Muscle of leg (tissue), 11 donors: ENCODE data around the gene PLXNA4. TPM values are rescaled to one million over a fixed set of nuclear protein-coding genes. Genes with fewer than 3 reads are reported as not detected.

Experiments used
- DNase-seq: peaks from one replicate; pipeline ENCODE4 v3.0.0; 2013
- H3K27ac ChIP-seq: one replicate; pipeline ENCODE4 v1.5.1; 2013; ENCODE audit warnings: mild to moderate bottlenecking, low read length, control low read depth
- H3K27me3 ChIP-seq: one replicate; pipeline ENCODE4 v1.6.1; 2013; ENCODE audit warnings: low read length; ENCODE audit not compliant: control insufficient read depth, insufficient read depth
- H3K36me3 ChIP-seq: one replicate; pipeline ENCODE4 v1.6.1; 2013; ENCODE audit warnings: low read length; ENCODE audit not compliant: control insufficient read depth, insufficient read depth
- H3K4me1 ChIP-seq: one replicate; pipeline ENCODE4 v1.6.1; 2013; ENCODE audit warnings: low read length; ENCODE audit not compliant: control insufficient read depth, insufficient read depth
- H3K4me3 ChIP-seq: one replicate; pipeline ENCODE4 v1.5.1; 2013; ENCODE audit warnings: low read length, control low read depth
- H3K9me3 ChIP-seq: replicated peaks from 2 replicates; pipeline ENCODE4 v1.6.1; 2013; ENCODE audit warnings: low read depth, low read length; ENCODE audit not compliant: control insufficient read depth
- WGBS: methylation state at CpG from one replicate; pipeline ENCODE4 v1.1.5; 2013; ENCODE audit warnings: missing lambda C conversion rate; ENCODE audit not compliant: insufficient coverage; 5-methylcytosine and 5-hydroxymethylcytosine counted together
- polyA plus RNA-seq, 8 donors: library from polyadenylated mRNA; unstranded; fragments of 120-200 nt; gene quantifications; one replicate each; pipeline versions ENCODE4 v1.2.1 to v1.2.3, GENCODE V29; 2013; ENCODE audit warnings: inconsistent platforms in 1 of 8, low replicate concordance in 1 of 8; ENCODE audit not compliant: insufficient read length in 8 of 8, insufficient read depth in 1 of 8
- total RNA-seq: library from RNA; stranded (reverse); fragments of 120-200 nt; gene quantifications from one replicate; pipeline ENCODE4 v1.2.4, GENCODE V29; 2013

PLXNA4 gene
- total and polyA plus RNA-seq, 9 donors, result 1.3 to 3.3 (median 2.1) TPM

- DNase-seq, result peak; percentile 45
- H3K36me3 ChIP-seq, result no peaks in the 10 kb centered on the region
- peaks cover 10% of the 10 kb centered on the region for H3K27me3 ChIP-seq
- no peaks in the 10 kb centered on the region for H3K9me3 ChIP-seq
- 40% methylated on average over 1 of the region's 8 CpGs for WGBS
- H3K4me1 ChIP-seq, result peaks cover 3% of the 10 kb centered on the region
- H3K4me3 ChIP-seq, result no peak overlapping the region
- no peak overlapping the region for H3K27ac ChIP-seq
Measured at GRCh38 chr7:132436121-132436520, 140.1 kb downstream of the PLXNA4 start.

DNA sequence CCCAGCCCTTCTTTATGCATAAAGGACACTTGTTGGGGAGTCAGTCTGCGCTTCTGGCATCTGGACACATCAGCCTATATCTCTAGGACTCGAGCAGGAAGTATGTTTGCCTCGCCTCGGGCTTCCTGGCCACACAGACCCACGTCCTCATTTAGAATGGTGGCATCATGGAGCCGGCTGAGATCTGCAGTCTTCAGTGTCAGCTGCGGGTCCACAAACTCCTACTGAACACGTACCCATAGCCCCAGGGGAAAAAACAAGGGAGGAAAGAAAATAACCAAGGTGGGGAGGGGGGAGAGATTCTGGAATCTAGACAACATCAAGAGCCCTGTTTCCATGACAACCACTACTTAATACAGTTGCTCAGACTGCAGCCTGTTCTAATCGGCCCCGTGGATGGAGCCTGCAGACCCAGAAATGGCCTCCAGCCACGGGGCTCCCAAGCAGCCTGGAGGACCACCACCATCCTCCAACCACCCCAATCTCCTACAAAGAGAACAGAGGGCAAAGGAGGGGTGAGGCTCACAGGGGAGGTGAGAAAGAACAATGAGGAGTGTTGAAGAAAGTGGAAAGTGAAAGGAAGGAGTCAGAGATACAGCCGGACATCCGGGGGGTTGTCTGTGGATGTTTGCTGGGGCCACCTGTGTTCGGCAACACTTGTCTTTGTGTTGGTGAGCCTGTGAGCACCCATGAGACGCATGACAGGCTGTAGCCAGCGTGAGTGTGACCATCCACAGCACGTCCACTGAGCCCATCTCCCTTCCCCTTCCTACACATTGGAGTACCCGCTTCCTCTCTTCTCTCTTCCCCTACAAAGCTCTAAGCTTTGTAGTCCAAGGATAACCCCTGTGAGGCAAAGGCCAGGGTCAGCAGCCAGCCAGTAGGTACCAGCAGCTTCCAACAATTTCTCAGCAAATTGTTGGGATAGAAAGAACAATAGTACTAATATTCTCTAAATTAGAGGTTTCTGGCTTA is 141.0 kb downstream of the PLXNA4 start:
- Histone ChIP-seq H3K27me3 (peaks cover 10% of the 10 kb centered on the region), H3K4me3 (no peak overlapping the region), H3K4me1 (peaks cover 3% of the 10 kb centered on the region), H3K36me3 (no peaks in the 10 kb centered on the region), H3K27ac (no peak overlapping the region), H3K9me3 (no peaks in the 10 kb centered on the region)
- WGBS, result 53% methylated on average over 6 of the region's 18 CpGs
- DNase-seq, result no peak

- Histone ChIP-seq H3K4me3 (no peak overlapping the region), H3K27ac (no peak overlapping the region), H3K4me1 (peaks cover 3% of the 10 kb centered on the region), H3K9me3 (no peaks in the 10 kb centered on the region), H3K36me3 (no peaks in the 10 kb centered on the region), H3K27me3 (peaks cover 10% of the 10 kb centered on the region)
- WGBS, result 96% methylated on average over 7 of the region's 7 CpGs
- DNase-seq, result no peak
Measured at GRCh38 chr7:132434041-132434440, 142.2 kb downstream of the PLXNA4 start.

DNA sequence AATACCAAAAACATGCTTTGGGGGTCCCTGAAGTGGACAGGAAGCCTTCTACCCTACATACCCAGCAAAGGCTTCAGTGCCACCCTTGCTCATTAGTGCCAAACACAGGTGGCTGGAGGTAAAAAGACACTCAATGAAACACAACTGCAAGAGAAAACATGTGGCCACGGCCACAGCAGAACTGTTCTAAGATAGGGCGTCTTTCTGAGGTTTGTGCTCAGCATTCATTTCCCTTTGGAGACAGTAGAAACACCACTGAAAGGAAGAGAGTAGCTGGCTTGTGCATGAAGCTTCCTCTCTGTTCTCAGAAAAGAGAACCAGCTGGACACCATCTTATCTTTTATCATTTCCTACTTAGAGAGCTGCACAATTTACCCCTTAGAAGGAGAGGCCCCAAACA is 143.0 kb downstream of the PLXNA4 start:
- Histone ChIP-seq H3K27me3 (peaks cover 10% of the 10 kb centered on the region), H3K4me1 (peaks cover 3% of the 10 kb centered on the region), H3K36me3 (no peaks in the 10 kb centered on the region), H3K27ac (no peak overlapping the region), H3K4me3 (no peak overlapping the region), H3K9me3 (no peaks in the 10 kb centered on the region)
- no peak for DNase-seq
- 92% methylated on average over 2 of the region's 2 CpGs for WGBS

DNA sequence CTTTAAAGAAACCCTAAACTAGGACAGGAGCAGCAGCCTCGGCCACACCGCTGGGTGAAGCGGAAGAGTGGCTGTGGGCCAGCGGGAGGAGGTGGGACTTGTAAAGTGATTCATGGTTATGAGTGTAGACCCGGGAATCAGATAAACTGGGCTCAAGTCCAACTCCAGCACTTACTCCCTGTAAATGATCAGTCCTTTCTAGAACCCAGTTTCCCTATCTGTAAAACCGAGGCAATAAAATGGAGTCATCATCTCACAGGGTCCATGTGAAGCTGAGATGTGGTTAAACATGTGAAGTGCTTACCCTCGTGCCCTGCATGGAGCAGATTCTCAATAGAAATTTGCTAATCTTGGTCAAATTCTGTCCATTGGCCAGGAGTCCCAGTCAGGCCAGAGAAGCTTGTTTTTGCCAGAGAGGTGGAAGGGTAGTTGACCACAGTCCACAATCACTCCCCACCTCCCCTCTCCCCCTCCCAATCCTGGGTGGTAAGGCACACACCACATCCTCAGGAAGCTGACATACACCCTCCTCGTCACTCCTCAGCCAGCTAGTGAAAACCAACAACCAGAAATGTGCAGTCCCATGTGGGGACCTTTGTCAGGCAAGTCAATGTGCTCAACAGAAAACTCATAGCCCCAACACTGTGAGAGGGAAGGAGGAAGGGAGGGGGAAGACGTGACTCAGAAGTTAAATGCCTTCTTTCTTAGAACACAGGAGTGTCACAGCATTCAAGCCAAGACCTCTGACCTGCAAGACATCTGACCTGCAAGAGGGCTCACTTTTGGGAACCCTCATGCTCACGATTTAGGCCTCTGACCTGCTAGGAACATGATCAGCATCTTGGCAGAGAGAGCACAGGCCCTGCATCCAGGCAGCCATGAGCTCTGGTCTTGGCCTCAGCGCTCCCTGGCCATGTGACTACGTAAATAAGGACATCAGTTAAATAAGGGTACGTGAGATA is 145.1 kb downstream of the PLXNA4 start:
- Histone ChIP-seq H3K4me1 (peaks cover under 1% of the 10 kb centered on the region), H3K4me3 (no peak overlapping the region), H3K27me3 (peaks cover 14% of the 10 kb centered on the region), H3K36me3 (no peaks in the 10 kb centered on the region), H3K9me3 (no peaks in the 10 kb centered on the region), H3K27ac (no peak overlapping the region)
- WGBS, result 72% methylated on average over 4 of the region's 13 CpGs
- no peak for DNase-seq

GRCh38 chr7:132430041-132430855 is 146.0 kb downstream of the PLXNA4 start:
- no peak for DNase-seq
- Histone ChIP-seq H3K27ac (no peak overlapping the region), H3K4me1 (peaks cover 5% of the 10 kb centered on the region), H3K9me3 (no peaks in the 10 kb centered on the region), H3K27me3 (peaks cover 14% of the 10 kb centered on the region), H3K4me3 (no peak overlapping the region), H3K36me3 (no peaks in the 10 kb centered on the region)
- WGBS, result 63% methylated on average over 2 of the region's 4 CpGs

- no peak overlapping the region for H3K27ac ChIP-seq
- no peak for DNase-seq
- no peaks in the 10 kb centered on the region for H3K36me3 ChIP-seq
- H3K27me3 ChIP-seq, result peaks cover 8% of the 10 kb centered on the region
- peaks cover 5% of the 10 kb centered on the region for H3K4me1 ChIP-seq
- no CpG with 5 or more reads among the region's 1 CpG for WGBS
- no peaks in the 10 kb centered on the region for H3K9me3 ChIP-seq
- H3K4me3 ChIP-seq, result no peak overlapping the region
Measured at GRCh38 chr7:132429181-132429580, 147.1 kb downstream of the PLXNA4 start.

DNA sequence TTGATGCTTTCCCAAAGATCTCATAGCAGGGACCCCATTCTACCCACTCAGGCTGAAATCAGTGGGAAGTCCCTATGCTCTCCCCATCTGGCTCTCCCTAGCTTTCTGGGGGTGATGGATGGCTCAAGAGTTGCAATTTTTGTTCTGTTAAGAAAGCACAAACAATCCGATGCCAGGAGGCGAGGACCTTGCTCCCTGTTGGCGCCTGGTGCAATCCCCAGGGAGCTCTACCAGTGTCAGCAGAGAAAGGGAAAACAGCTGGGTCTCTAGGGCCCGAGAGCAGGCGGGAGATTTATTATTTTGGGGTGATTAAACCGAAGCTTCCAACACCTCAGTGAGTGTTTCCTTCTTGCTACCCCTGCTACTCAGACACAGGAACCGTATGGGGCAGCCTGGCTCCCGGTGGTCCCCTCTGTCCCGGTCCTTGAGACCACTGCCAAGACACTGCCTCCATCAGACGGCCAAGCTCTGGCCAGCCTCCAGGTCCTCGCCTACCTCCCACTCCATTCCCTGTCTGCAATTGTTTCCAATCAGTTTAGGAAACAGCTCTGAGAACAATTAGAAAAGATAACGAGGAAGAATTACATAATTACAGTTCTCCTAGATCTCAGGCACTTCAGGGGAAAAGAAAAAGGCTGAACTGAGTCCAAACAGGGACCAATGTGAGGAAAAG is 147.9 kb downstream of the PLXNA4 start:
- Histone ChIP-seq H3K27me3 (peaks cover 4% of the 10 kb centered on the region), H3K4me1 (peaks cover 5% of the 10 kb centered on the region), H3K36me3 (no peaks in the 10 kb centered on the region), H3K4me3 (no peak overlapping the region), H3K27ac (no peak overlapping the region), H3K9me3 (no peaks in the 10 kb centered on the region)
- 46% methylated on average over 6 of the region's 12 CpGs for WGBS
- DNase-seq, result no peak

DNA sequence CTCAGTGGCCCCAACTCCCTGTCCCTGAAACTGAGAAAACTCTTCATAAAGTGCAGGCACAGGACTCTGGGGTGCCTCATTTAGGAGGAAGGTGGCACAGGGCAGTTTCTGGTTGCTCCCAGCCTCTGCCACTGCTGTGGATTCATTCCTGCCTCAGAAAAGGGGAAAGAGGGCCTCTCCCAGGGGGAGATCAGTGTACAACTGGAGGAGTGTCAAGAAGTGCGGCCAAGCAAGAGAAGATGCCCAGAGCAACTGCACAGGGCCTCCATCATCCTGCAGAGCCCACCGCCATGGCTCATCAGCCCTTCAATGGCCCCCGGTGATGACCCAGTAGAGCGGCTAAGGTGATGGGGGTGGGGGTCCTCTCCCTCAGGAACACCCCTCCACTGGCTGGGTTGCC is 150.3 kb downstream of the PLXNA4 start:
- H3K9me3 ChIP-seq, result no peaks in the 10 kb centered on the region
- DNase-seq, result no peak
- H3K4me3 ChIP-seq, result no peak overlapping the region
- no peak overlapping the region for H3K27ac ChIP-seq
- WGBS, result no CpG with 5 or more reads among the region's 4 CpGs
- peaks cover 11% of the 10 kb centered on the region for H3K4me1 ChIP-seq
- no peaks in the 10 kb centered on the region for H3K36me3 ChIP-seq
- peaks cover 4% of the 10 kb centered on the region for H3K27me3 ChIP-seq
